ENCODE data around the gene KHDRBS2. TPM values are rescaled to one million over a fixed set of nuclear protein-coding genes. Genes with fewer than 3 reads are reported as not detected.

The KHDRBS2 gene
- total and polyA plus RNA-seq, 2 of the 4 experiments (the other 2 are of a cell fraction), result not detected

- H3K9ac ChIP-seq (ENCODE audit: low read depth, low read length), result no peak overlapping the region
- no peaks in the 10 kb centered on the region for H3K9me3 ChIP-seq (ENCODE audit: control insufficient read depth, insufficient read depth, low read length)
- DNase-seq (no peak), ATAC-seq (ENCODE audit: low read depth) (no peak)
- H2AK5ac ChIP-seq (ENCODE audit: low read depth, low read length), result no peak overlapping the region
- H3K56ac ChIP-seq (ENCODE audit: extremely low read depth, insufficient read depth, low read length), result no peak overlapping the region
- no peaks in the 10 kb centered on the region for H4K20me1 ChIP-seq (ENCODE audit: insufficient read depth, low read length)
- no peaks in the 10 kb centered on the region for H3K36me3 ChIP-seq (ENCODE audit: control insufficient read depth, insufficient read depth, low read length)
- no peaks in the 10 kb centered on the region for H3K4me1 ChIP-seq (ENCODE audit: control insufficient read depth, insufficient read depth, low read length)
- no peak overlapping the region for H3K23ac ChIP-seq (ENCODE audit: low read depth, low read length)
- in situ Hi-C loops (cut with MboI; ENCODE audit: low sequenced_read_pairs) (no loop called here), dilution Hi-C loops (cut with HindIII; ENCODE audit: low sequenced_read_pairs, unreplicated experiment) (no loop called here), intact Hi-C loops (cut with micrococcal nuclease) (no loop called here)
- H2BK5ac ChIP-seq (ENCODE audit: low read depth, low read length, poor library complexity, severe bottlenecking), result no peak overlapping the region
- no peak overlapping the region for H3K14ac ChIP-seq (replicated peaks; ENCODE audit: low read depth, low read length)
- H3K79me1 ChIP-seq (ENCODE audit: low read depth in 1 of 2, low read length in 2 of 2), result no peaks in the 10 kb centered on the region
- H3K27me3 ChIP-seq (ENCODE audit: control insufficient read depth, insufficient read depth, low read length), result no peaks in the 10 kb centered on the region
- no peak overlapping the region for H2AFZ ChIP-seq (replicated peaks; ENCODE audit: low read length, poor library complexity)
- BruUV-seq (replicated peaks), result no TSS peak
- no peak overlapping the region for H2BK20ac ChIP-seq (ENCODE audit: low read depth, low read length)
- H4K8ac ChIP-seq (ENCODE audit: low read depth in 2 of 2, low read length in 2 of 2), result no peak overlapping the region
- WGBS, 2 experiments (ENCODE audit: extremely low coverage in 2 of 2, insufficient read length in 1 of 2), result no CpG with 5 or more reads among the region's 1 CpG
- H3K18ac ChIP-seq (ENCODE audit: low read depth, low read length), result no peak overlapping the region
- H3K27ac ChIP-seq (ENCODE audit: insufficient read depth, low read length), result no peak overlapping the region
- CTCF ChIA-PET, result no interaction called here
- no peak overlapping the region for H2AK9ac ChIP-seq (replicated peaks; ENCODE audit: low read depth, low read length, poor library complexity)
- H3K4me2 ChIP-seq (ENCODE audit: low read depth, low read length), result no peak overlapping the region
- H4K91ac ChIP-seq (ENCODE audit: insufficient read depth, low read depth, low read length), result no peak overlapping the region
- no peak for TF ChIP-seq SMC3 (IDR thresholded peaks at IDR 0.05; ENCODE audit: low read depth, low read length)
- no peak for TF ChIP-seq MXI1 (IDR thresholded peaks at IDR 0.05; ENCODE audit: borderline replicate concordance, low read depth, low read length)
- TF ChIP-seq NFE2L2 (IDR thresholded peaks at IDR 0.05; ENCODE audit: low read depth, low read length), result no peak
- TF ChIP-seq MAFK (IDR thresholded peaks at IDR 0.05; ENCODE audit: low read depth, low read length), result no peak
- no peak for TF ChIP-seq CEBPB (IDR thresholded peaks at IDR 0.05; ENCODE audit: low read depth, low read length)
- no peak for TF ChIP-seq POLR2A (IDR thresholded peaks at IDR 0.05; ENCODE audit: low read depth, low read length)
- TF ChIP-seq, protein P1, sequence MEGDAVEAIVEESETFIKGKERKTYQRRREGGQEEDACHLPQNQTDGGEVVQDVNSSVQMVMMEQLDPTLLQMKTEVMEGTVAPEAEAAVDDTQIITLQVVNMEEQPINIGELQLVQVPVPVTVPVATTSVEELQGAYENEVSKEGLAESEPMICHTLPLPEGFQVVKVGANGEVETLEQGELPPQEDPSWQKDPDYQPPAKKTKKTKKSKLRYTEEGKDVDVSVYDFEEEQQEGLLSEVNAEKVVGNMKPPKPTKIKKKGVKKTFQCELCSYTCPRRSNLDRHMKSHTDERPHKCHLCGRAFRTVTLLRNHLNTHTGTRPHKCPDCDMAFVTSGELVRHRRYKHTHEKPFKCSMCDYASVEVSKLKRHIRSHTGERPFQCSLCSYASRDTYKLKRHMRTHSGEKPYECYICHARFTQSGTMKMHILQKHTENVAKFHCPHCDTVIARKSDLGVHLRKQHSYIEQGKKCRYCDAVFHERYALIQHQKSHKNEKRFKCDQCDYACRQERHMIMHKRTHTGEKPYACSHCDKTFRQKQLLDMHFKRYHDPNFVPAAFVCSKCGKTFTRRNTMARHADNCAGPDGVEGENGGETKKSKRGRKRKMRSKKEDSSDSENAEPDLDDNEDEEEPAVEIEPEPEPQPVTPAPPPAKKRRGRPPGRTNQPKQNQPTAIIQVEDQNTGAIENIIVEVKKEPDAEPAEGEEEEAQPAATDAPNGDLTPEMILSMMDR (conservative IDR thresholded peaks at IDR 0.05; ENCODE audit: low read depth, low read length), result no peak
- no peak for TF ChIP-seq RCOR1 (IDR thresholded peaks at IDR 0.05; ENCODE audit: insufficient replicate concordance, low read length)
- no peak for TF ChIP-seq MAZ (IDR thresholded peaks at IDR 0.05; ENCODE audit: borderline replicate concordance, low read depth, low read length)
- no peak overlapping the region for H3K4ac ChIP-seq (ENCODE audit: low read depth, low read length)
- POLR2A ChIA-PET (ENCODE audit: unreplicated experiment), result no interaction called here
- H3K9me1 ChIP-seq (ENCODE audit: insufficient read depth, low read length), result no peaks in the 10 kb centered on the region
- H2BK120ac ChIP-seq (ENCODE audit: low read depth, low read length), result no peak overlapping the region
- no peak overlapping the region for H4K5ac ChIP-seq (ENCODE audit: low read depth, low read length)
- no peak overlapping the region for H2BK15ac ChIP-seq (ENCODE audit: low read depth, low read length)
- H3K4me3 ChIP-seq (ENCODE audit: insufficient read depth, low read depth, low read length), result no peak overlapping the region
These were observed 13.9 kb downstream of the KHDRBS2 start for GRCh38 chr6:62272114-62272513.

All from IMR-90 (cell line).